HG02642 (cell line): Measurements from ENCODE around the gene PANX1.

Source experiments
- ATAC-seq: cut with Tn5 transposase; IDR thresholded peaks from one replicate; pipeline ENCODE4 v1.9.1; 2021; ENCODE audit warnings: mild to moderate bottlenecking; ENCODE audit not compliant: unreplicated experiment, poor library complexity

Gene PANX1

DNA sequence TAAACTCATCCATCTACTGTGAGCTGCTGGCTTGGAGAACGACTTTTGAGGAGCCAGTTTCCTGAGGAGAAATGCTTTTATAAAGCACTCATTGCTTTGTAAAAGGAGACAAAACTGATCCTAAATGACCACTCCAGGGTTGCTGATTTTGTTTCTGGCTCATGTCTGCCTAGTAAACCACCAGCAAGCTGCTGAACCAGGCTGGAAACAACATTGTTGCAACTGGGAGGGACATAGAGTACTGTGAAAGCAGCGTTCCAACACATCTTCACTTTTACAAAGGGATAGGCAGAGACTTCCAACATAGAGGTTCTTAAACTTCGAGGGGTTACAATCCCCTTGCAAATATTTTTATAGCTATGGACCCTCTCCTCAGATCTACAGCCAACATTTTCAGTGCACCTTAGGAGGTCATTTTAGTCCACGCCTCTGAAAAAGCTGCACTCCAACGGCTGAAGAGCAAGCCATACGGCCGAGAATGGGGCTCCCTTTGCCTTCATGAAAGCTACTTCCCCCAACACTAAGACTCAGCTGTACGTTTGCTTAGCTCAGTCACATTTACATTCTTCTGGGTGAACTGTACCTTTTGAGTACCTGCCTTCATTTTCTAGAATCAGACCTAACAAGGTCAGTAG is 54.7 kb downstream of the PANX1 start:
- ATAC-seq, result no peak

DNA sequence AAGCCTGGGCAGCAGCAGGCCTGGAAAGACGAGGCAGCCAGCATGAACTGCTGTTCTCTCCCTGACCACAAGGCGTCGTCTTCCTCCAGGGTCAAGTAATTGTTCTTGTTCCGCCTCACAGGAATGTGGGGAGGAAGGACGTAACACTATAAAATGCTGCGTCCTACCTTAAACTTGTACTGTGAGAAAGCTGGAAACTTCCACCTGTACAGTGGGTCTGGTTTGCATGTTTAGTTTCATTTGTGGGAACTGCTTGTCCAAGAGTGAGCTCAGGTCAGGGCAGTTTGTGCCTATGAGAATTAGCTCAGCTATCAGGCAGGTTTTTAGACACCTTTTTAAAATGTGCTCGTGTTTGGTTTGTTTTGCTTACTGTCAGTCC is 55.2 kb downstream of the PANX1 start:
- ATAC-seq, result no peak

DNA sequence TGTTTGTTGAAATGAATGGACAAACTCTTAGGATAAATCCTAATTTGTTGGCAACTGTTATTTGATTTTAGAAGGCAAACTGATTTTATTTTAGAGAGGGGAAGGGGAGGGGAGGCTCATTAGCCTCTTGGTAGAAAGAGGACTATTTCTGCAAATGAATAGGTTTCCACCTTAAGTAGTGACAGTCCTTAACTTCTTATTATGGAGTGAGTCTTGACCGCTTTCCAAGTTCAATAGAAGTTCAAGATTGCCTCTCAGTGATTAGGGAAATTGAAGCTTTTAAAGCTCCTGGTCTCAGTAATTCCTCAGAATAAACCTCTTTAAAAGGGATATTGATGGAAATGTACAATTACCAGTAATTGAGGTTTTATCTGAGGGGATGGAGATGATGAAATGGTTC is 55.7 kb downstream of the PANX1 start:
- no peak for ATAC-seq

DNA sequence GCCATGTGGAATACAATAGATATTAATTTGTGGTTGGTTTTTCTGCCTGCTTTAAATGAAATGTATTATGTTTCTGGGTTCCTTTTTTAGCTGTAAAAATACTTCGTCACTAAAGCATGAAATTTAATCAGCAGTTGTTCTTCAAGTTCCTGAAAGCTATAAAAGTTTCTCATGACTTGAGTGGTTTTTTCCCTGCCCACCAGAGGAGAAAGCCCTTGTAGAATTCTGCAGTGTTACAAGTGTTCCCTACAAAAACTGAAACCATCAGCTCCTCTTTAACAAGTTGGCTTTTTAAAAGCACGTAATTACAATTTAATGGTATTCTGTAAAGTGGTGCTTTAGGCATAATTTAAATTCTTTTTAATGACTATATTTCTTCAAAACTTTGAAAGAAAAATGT is 56.2 kb downstream of the PANX1 start:
- ATAC-seq, result no peak

DNA sequence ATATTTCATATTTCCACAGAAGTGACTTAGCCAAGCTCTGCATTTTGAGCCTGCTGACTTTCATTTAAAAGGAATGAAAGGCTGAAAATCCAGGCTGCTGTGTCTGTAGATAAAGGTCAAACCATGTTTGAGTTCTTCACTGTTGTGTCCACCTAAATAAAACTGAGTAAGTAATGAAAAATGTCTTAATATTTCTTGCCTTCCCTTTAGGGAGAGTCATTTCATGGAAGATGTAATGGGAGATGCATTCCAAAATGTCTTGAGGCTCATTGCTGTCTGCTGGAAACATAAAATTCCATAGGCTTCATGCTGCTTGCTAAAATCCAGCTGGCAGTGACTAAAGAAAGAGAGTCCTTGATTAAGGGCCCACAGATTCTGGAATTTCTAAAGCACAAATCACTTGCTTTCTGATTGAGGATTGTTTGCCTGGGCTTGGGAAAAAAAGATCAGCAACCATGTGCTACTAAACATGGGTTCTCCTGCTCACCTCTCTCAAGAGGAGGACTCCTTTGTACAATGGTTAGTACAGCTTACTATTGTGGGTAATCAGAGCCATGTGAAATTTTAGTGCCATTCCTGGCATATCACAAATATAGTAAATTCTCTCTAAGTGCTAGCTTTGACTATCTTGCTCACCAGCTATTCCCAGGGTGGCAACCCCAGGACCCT is 56.9 kb downstream of the PANX1 start:
- no peak for ATAC-seq

DNA sequence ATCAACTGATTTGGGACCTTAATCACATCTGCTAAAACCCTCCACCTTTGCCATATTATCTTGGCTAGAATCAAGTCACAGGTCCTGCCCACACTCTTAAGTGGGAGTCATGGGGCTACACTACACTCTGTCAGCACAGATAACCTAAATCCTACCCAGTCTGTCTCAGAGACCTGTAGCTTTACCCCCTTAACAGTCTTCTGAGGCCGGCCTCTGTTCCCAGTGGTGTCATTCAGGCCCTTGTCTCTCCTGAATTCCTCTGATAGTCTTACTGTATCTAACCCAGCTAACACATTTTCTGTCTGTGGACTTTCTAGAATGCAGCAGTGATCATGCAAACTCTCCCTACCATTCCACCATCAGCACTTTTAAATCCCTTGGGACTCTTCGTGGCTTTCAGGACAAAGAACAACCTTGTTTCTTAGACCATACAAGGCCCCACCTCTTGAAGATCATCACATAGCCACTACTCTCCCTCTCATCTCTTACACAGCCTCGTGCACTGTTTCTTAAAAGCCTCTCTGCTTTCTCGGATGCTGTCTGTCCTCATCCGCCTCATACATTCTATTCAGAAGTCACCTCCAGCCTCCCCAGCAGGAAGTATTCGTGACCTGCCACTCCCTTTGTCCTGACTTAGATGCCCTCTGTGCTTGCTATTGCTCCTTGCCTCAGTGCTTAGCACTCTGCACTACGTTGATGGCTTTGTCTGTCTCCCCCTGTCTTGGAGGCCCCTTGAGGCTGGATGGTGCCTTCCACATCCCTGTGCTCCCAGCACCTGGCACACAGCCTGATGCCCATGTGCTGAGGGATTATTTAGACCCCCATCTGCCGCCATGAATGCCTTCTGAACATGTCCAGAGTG is 57.9 kb downstream of the PANX1 start:
- no peak for ATAC-seq

DNA sequence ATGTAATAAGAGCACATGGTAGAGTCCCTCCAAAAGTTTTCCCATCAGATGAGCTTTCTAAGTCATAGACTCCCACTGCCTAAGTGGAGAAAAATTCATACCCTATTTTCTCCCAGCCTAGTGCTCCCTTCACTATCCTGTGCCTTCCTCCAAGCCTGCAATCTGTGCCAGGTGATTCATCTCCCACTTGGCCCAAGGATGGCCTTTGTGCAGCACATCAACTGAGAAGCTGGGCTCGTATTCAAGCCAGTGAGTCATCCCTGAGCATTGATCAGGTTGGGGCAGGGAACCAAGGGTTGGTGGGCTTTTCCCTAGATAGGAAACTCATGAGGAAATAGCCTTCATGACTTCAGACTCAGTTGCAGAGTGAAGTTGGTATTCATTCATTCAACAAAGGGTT is 64.6 kb downstream of the PANX1 start:
- no peak for ATAC-seq

DNA sequence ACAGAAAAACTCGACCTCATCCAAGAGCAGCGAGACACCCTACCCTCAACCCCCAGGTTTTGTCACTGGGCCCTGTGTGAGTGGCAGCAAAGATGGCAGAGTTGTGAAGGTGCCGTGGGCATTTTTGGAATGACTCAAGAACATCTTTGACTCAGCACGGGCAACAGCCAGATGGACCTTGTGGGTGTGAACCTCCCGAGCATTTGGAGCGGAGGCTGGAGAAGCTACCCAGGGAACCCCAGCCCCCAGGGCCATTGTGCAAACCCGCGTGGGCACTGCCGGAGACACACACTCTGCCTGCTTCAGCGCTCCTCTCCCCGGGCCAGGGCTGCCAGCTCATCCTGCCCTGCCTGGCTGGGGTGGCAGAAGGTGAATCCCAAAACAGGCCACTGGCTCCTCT is 66.1 kb downstream of the PANX1 start:
- ATAC-seq, result no peak

DNA sequence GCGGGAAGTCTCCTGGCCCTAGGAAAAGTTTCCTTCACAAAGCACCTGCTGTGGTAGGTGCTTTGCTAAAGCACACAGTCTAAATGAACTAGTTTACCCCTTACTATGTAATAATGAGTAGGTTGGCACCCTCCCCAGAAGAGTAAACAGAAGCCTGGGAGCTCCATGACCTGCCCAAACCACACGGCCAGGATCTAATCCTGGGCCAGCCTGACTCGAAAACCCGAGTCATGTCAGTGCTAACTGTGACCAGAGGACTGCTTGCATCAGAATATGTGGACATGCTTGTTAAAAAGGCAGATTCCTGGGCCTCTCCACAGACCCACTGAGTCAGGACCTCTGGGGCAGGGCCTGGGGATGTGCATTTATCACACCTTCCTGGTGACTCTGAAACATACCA is 67.7 kb downstream of the PANX1 start:
- no peak for ATAC-seq

DNA sequence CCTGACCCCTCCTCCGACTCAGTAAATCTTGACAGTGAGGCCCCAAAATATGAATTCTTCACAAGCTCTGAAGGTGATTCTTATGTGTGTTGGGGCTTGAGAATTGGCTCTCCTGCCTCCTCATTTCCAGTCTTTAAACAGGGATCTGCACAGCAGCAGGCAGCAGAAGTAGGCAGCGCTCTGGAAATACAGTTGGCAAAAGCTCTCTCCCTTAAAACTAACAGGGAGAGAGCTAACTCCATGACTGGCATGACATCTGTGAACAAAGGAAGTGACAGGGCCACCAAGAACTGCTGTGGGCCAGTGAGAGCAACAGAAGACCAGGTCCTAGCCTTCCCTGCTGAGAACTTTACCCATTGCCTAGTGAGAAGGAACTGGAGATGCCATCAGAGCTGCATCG is 70.1 kb downstream of the PANX1 start:
- no peak for ATAC-seq

DNA sequence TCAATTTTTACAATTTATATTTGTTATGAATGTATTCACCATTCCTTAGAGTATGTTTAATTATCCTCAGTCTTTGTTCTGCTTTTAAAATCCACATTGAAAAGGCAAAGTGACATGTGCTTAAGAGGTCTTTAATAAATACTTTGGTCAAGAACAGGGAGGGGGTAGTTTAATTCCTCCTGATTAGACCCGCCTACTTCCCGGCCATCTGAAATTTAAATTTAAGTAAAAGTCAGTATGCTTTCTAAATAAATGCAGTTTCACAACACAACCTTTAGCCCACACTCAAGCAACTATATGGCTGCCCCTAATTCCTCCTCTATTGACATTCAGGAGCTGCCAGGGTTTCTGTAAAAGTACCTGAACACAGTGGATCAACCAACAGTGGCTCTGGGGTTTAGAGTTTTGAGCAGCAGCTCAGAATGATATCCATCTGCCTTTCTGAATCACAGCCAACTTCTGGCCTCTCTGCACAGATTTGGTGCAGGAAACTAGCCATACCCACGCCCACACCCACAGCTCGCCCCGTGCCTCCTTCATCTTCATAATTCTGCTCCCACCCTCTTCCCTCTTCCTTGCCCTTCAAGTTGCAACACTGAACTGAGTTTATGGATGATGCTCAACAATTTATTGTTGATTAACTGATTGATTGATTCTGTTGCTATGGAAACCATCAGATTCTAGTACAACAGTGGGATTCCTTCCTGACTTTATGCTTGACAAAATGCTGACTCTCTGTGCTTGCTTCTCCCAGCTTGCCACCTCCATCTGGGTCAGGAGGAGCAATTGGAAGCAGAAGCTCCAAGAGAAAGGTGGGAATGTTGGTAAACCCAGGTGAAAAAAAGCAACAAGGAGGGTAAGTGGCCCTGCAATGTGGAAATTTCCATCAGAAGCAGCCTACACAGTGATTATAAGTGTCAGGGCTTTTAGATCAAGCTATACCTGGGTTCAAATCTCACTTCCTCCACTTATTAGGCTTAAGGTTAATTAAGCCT is 70.8 kb downstream of the PANX1 start:
- ATAC-seq, result no peak

DNA sequence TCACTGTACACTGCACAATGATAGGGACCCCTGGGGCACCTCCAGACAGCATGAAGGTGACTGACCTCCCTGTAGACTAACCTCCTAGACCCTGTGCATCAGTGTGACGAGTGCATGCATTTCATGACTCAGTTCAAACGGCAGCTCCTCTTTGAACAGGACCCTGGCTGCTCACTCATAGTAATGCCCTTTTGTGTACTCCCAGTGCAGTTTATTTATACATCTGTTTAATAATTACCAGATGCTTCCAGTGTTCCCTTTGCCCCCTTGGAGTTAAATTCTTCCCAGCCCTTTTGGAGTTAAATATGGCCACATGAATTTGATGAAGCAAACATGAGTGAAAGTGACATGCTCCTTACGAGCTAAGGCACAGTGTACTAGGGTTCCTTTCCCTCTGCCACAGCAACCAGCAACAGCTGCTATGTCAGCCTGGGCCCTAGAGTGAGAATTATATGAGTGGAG is 72.4 kb downstream of the PANX1 start:
- no peak for ATAC-seq

DNA sequence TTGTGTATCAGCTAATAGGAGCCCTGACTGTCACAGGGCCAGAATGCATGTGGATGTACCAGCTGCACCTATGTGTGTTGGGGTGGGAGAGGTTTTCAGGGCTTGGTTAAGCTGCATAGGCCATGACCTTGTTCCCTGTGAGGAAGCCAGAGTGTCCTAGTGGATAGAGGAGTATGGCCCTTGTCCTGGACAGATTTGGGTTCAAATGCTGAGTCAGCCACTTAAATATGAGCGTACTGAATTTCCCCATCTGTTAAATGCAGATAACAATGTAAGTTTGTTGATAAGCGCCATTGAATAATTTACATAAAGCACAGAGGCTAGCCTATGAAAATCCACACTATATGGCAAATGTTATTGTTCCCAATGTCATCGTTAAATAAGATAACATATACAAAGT is 74.4 kb downstream of the PANX1 start:
- no peak for ATAC-seq

DNA sequence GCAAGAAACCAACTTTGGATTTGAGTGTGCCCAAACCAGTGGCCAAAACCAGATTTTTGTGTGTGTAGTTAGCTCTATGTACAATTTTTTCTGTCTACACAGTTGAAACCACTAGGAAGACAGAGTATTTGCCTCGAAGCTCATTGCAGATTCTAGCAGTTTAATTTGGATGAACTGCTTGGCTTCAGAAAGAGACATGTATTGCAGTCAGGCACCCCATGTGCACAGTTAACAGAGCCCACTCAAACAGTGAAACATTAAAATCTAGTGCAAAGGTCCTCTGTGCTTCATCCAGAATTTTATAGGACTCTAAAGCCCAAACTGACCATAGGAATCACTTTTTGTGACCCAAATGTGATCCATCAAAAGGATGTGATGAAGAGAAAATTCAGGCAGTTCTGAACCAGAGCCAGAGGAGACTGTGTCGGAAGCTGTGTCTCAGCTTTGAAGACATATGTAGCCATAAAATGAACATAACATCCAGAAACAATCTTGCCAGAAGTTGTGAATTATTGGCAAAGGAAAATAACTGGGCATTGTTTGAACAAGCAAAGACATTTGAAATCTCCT is 82.7 kb downstream of the PANX1 start:
- ATAC-seq, result no peak

DNA sequence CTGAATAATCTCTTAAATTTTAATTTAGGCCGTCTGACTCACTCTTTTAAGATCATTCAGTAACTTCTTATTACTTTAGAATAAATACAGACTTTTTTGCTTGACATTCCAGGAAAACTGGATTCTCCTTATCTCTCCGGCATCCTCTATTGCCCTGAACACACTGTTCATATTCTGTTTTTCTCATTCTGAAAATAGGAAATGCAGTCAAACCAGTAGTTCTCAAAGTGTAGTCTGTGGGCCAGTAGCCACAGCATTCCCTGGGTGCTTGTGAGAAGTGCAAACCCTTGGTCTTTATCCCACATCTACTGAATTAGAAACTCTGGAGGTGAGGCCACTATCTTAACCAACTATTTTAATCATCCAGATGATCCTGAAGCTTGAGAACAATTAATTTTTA is 84.3 kb downstream of the PANX1 start:
- ATAC-seq, result no peak

DNA sequence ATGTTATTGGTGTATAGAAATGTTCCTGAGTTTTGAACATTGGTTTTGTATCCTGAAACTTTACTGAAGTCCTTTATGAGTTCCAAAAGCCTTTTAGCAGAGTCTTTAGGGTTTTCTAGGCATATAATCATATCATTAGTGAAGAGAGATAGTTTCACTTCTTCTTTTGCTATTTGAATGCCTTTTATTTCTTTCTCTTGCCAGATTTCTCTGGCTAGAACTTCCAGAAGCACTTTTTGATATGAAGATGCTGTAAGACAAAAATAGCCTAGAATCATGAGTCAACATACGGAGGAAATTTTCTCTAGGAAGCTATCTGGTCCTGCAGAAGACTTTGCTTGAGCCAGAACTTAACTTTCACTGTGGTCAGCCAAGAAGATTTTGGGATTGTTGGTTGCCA is 89.1 kb downstream of the PANX1 start:
- ATAC-seq, result no peak

DNA sequence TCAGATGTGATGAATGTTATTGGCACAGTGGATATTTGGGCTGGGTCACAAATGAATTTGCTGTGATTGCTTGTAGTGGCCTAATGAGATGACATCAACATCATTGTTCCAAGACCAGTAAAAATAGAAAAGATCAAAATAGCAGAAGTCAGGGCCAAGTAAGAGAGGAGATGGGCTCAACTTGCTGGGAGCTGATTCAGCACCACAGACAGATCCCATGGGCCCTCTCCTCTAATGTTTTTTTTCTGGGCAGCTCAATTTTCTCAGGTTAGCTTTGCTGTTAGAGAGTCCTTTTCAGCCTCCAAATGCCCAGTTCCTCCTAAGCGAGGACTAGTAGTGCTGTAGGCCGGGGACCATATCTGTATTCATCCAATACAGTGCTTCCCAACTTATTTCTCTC is 89.7 kb downstream of the PANX1 start:
- no peak for ATAC-seq

DNA sequence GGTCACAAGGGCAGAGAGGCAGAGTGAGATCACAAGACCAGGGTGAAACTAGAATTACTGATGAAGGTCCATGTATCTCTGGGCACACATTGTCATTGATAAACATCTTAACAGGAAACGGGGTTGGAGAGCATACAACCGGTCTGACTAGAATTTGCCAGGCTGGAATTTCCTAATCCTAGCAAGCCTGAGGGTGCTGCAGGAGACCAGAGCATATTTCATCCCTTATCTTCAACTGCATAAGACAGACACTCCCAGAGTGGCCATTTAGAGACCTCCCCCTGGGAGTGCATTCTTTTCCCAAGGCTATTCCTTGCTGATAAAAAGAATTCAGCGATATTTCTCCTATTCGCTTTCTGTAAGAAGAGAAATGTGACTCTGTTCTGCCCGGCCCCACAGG is 91.1 kb downstream of the PANX1 start:
- ATAC-seq, result no peak

DNA sequence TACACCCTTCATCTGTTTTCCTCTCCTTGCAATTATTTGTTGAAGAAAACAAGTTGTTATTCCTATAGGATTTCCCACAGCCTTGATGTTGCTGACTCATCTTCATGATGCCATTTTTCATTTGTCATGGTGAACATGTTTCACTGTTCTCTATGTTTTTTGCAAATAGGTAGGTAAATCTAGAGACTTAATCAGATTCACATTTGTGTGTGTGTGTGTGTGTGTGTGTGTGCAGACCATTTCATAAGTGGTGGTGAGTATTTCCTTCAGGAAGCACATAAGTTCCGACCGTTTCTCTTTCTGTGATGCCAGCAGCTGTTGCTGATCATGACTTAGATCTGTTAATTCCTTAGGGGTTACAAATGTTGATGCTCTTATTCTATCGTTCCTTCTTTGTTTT is 95.4 kb downstream of the PANX1 start:
- no peak for ATAC-seq
